RWPE2 (cell line): ENCODE data around the gene TMF1.

Experiments used
- ATAC-seq: fragments of 200-7000 bp; cut with Tn5 transposase; 3 replicates; pipeline ENCODE4 v1.9.1; 2021; ENCODE audit warnings: low read depth
- DNase-seq: peaks from one replicate; pipeline ENCODE4 v3.0.0-alpha.2; 2020; ENCODE audit warnings: low spot score
- H3K27ac ChIP-seq: fragments of 450-650 bp; 2 replicates; pipeline ENCODE4 v1.5.1; 2017; ENCODE audit warnings: mild to moderate bottlenecking; ENCODE audit not compliant: poor library complexity, severe bottlenecking
- H3K27me3 ChIP-seq: fragments of 250-450 bp; sonication (Bioruptor Pico); 2 replicates; pipeline ENCODE4 v1.5.1; 2021; ENCODE audit warnings: mild to moderate bottlenecking, moderate library complexity; ENCODE audit not compliant: insufficient read depth, poor library complexity, severe bottlenecking
- H3K36me3 ChIP-seq: fragments of 250-450 bp; sonication (Bioruptor Pico); 2 replicates; pipeline ENCODE4 v1.5.1; 2020; ENCODE audit warnings: low read depth, mild to moderate bottlenecking, moderate library complexity
- H3K4me1 ChIP-seq: fragments of 250-450 bp; sonication (Bioruptor Pico); 2 replicates; pipeline ENCODE4 v1.5.1; 2021; ENCODE audit warnings: mild to moderate bottlenecking, moderate library complexity; ENCODE audit not compliant: insufficient read depth, poor library complexity, severe bottlenecking
- H3K4me3 ChIP-seq: fragments of 250-450 bp; sonication (Bioruptor Pico); 2 replicates; pipeline ENCODE4 v1.5.1; 2021; ENCODE audit warnings: mild to moderate bottlenecking, moderate library complexity; ENCODE audit not compliant: severe bottlenecking
- H3K9me3 ChIP-seq: fragments of 250-450 bp; sonication (Bioruptor Pico); 2 replicates; pipeline ENCODE4 v1.5.1; 2021; ENCODE audit warnings: mild to moderate bottlenecking, moderate library complexity; ENCODE audit not compliant: severe bottlenecking
- TF ChIP-seq, protein P1 (sequence below): fragments of 450-650 bp; IDR thresholded peaks from one replicate; pipeline ENCODE4 v1.5.1; 2017; ENCODE audit warnings: mild to moderate bottlenecking, moderate library complexity; ENCODE audit not compliant: poor library complexity, severe bottlenecking

TMF1 gene

DNA sequence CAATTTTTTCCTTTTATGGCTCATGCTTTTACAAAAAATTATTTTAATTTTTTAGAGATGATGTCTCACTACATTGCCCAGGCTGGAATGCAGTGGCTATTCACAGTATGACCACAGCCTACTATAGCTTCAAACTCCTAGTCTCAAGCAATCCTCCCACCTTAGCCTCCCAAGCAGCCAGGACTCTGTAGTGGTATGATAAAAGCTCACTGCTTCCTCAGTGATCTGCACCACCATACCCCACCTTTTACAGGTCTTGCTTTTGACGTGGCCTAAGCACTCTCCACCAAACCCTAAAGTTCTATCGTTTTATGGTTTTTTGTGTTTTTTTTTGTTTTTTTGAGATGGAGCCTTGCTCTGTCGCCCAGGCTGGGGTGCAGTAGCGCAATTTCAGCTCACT is 14.0 kb upstream of the TMF1 start:
- Histone ChIP-seq H3K9me3 (no peaks in the 10 kb centered on the region), H3K4me1 (no peaks in the 10 kb centered on the region), H3K27me3 (no peaks in the 10 kb centered on the region), H3K36me3 (peaks cover 73% of the 10 kb centered on the region), H3K4me3 (no peak overlapping the region), H3K27ac (no peak overlapping the region)
- TF ChIP-seq, protein P1, sequence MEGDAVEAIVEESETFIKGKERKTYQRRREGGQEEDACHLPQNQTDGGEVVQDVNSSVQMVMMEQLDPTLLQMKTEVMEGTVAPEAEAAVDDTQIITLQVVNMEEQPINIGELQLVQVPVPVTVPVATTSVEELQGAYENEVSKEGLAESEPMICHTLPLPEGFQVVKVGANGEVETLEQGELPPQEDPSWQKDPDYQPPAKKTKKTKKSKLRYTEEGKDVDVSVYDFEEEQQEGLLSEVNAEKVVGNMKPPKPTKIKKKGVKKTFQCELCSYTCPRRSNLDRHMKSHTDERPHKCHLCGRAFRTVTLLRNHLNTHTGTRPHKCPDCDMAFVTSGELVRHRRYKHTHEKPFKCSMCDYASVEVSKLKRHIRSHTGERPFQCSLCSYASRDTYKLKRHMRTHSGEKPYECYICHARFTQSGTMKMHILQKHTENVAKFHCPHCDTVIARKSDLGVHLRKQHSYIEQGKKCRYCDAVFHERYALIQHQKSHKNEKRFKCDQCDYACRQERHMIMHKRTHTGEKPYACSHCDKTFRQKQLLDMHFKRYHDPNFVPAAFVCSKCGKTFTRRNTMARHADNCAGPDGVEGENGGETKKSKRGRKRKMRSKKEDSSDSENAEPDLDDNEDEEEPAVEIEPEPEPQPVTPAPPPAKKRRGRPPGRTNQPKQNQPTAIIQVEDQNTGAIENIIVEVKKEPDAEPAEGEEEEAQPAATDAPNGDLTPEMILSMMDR = no peak
- DNase-seq (no peak), ATAC-seq (no peak)

DNA sequence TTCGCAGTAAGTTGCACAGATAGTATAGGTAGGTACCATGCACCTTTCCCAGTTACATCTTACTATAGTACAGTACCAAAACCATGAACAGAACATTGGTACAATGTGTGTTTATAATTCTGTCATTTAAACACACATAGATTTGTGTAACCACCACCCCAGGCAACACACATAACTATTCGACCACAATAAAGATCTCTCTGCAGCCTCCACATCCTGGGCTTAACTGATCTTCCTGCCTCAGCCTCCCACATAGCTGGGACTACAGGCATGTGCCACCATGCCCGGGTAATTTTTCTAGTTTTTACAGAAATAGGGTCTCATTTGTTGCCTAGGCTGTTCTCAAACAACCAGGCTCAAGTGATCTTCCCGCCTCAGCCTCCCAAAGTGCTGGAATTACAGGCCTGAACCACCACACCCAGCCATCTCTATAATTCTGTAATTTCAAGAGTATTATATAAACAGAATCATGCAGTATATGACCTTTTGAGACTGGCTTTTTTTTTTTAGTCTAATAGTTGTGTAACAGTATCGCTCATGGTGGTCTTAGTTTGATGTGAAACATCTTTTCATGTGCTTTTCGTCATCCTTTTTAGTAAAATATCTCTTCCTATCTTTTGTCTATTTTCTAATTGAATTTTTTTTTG is 13.3 kb upstream of the TMF1 start:
- TF ChIP-seq, protein P1 = no peak
- Histone ChIP-seq H3K27me3 (no peaks in the 10 kb centered on the region), H3K4me3 (no peak overlapping the region), H3K4me1 (no peaks in the 10 kb centered on the region), H3K27ac (no peak overlapping the region), H3K36me3 (peaks cover 73% of the 10 kb centered on the region), H3K9me3 (no peaks in the 10 kb centered on the region)
- ATAC-seq = no peak
- no peak for DNase-seq

DNA sequence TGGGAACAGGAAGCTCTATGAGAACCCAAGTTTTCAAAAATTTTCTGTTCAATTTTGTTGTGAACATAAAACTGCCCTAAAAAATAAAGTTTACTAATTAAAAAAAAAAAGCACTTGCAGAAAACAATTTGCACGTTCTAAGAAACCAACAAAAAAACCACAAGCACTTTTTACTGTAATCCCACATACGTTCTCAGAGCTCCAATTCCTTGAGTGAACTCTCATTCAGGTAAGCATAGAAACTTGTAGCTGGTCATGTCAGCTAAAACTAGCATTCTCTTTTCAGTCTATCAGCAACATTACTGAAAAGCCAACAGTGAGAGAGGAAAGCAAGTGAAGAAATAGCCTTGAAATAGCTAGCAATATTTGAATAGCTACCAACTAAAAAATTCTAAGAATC is 11.5 kb upstream of the TMF1 start:
- Histone ChIP-seq H3K36me3 (peaks cover 78% of the 10 kb centered on the region), H3K27me3 (no peaks in the 10 kb centered on the region), H3K9me3 (no peaks in the 10 kb centered on the region), H3K4me3 (no peak overlapping the region), H3K4me1 (no peaks in the 10 kb centered on the region), H3K27ac (no peak overlapping the region)
- no peak for DNase-seq
- TF ChIP-seq, protein P1 = no peak
- no peak for ATAC-seq

DNA sequence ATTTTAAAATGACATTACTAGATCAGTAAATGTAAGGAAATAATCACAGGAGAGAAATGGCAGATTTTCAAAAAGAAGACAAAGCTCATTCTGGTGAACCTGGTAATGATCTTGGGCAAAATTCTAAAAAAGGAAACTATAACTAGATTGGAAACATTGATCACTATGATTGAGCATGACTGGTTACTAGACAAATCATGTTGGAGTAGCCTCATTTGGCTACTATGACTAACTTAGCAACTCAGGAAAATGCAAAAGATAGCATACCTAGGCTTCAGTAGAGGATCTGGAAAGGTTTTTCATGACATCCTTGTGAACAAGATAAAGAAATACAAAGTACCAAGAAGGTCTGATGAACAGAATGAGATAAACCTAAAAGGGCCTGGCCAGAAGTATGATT is 7.6 kb upstream of the TMF1 start:
- no peaks in the 10 kb centered on the region for H3K4me1 ChIP-seq
- no peak for ATAC-seq
- no peak for DNase-seq
- TF ChIP-seq, protein P1 = no peak
- no peak overlapping the region for H3K4me3 ChIP-seq
- no peaks in the 10 kb centered on the region for H3K27me3 ChIP-seq
- H3K9me3 ChIP-seq = no peaks in the 10 kb centered on the region
- H3K27ac ChIP-seq = no peak overlapping the region
- H3K36me3 ChIP-seq = peaks cover 97% of the 10 kb centered on the region

DNA sequence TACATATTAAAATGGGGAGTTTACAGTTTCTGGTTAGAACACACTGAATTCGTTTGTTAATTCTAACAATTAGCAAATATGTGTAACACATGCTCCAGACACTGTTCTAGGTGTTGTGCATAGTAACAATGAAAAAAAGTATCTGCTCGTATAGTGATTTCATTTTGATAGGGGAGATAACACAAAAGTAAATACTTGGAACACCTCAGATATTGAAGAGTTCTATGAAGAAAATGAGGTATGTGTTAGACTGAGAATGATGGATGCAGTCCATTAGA is 6.8 kb upstream of the TMF1 start:
- Histone ChIP-seq H3K4me1 (no peaks in the 10 kb centered on the region), H3K9me3 (no peaks in the 10 kb centered on the region), H3K27ac (no peak overlapping the region), H3K36me3 (peaks cover 90% of the 10 kb centered on the region), H3K4me3 (no peak overlapping the region), H3K27me3 (no peaks in the 10 kb centered on the region)
- ATAC-seq = no peak
- no peak for DNase-seq
- TF ChIP-seq, protein P1 = no peak
